SIG-M5 treated with dmso at 0.1 percent for 504 hours (cell line): ENCODE data around the gene POFUT2.

ENCODE experiments used
- DNase-seq: peaks from one replicate; lab custom pipeline; 2025; ENCODE audit not compliant: unreplicated experiment; lab: John Stamatoyannopoulos, UW

POFUT2 gene

DNA sequence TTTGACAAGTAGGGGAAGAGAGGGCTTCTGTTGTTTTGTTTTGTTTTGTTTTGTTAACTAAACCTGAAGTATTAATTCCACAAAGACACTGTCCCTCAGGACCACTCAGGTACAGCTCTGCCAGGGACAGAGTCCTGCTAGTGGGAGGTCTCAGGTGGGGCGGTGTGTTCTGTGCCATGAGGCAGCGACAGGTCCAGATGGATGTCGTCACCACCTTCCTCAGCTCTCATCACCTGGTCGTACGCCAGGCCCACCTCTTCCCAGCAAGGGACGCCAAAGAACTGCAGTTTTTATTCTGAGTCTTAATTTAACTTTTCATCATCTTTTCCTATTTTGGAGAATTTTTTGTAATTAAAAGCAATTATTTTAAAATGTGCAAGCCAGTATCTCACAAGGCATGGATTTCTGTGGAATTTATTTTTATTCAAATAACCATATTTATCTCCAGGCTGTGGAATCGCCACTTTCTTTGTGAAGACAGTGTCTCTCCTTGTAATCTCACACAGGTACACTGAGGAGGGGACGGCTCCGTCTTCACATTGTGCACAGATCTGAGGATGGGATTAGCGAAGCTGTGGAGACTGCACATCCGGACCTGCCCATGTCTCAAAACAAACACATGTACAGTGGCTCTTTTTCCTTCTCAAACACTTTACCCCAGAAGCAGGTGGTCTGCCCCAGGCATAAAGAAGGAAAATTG lies 62.5 kb downstream of the POFUT2 start:
- no peak for DNase-seq

DNA sequence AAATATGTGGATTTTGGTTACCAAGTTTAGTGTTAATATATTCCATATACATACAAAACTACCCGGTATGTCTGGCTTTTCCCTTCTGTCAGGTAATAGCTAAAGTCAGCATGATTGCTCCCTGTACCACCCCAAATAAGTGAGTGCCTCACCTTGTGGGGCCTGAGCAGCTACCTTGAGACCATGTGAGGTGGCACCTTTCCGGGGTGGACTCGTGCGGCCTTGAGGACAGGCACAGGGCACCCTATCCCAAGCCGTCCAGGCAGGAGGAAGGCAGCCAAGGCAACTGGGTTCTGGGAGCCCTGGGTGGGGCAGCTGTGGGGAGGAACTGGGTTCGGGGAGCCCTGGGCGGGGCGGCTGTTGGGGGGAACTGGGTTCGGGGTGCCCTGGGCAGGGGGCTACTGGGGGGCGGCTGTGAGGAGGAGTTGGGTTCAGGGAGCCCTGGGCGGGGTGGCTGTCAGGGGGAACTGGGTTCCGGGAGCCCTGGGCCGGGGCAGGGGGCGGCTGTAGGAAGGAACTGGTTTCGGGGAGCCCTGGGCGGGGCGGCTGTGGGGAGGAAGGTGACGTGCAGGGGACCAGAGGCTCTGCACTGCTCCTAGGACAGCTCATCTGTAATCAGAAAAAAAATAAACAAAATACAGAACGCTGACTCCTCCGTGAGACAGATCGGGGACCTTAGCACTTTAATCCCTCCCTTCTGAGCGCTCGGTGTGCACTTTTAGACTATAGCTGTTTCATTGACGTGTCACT lies 63.3 kb downstream of the POFUT2 start:
- DNase-seq, result no peak

DNA sequence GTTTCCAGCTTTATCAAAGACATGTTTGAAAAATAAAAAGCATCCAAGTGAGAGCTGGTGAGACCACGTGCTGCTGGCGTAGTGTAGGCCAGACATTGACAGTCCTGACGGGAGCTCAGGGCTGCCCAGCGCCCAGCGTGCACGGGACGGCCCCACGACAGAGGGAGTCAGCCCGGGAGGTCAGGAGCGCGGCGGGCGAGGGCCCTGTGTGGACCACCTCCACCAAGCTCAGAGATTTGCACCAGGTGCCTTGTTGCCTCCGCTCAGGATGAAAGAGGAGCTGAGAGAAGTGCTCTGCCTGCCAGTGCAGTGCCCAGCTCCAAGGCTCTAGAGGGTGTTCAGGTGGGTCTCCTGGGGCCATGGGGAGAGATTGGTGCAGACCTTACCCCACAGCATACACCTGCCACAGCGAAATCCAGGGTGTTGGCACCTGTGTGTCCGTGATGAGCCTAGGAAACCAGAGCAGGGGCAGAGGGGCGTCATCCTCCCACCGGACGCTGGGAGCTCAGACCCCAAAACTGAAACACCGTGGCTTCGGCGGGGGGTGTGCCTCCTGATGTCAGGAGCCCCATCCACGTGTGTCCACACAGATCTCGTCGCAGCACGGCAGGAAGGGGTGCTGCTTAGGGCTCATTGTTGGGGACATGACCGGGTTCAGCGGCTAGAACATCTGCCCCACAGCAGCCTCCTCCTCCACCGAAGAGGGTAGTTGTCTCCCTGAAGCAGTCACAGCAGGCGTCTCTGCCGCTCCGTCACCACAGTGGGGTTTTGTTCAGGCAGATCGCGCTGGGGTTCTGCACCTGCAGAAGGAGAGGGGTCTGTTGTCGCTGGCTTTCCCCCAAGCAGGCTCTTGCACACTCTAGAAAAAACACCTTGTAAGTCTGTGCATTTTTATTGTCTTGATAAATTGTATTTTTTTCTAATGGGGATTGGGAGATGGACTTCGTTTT lies 64.2 kb downstream of the POFUT2 start:
- no peak for DNase-seq

DNA sequence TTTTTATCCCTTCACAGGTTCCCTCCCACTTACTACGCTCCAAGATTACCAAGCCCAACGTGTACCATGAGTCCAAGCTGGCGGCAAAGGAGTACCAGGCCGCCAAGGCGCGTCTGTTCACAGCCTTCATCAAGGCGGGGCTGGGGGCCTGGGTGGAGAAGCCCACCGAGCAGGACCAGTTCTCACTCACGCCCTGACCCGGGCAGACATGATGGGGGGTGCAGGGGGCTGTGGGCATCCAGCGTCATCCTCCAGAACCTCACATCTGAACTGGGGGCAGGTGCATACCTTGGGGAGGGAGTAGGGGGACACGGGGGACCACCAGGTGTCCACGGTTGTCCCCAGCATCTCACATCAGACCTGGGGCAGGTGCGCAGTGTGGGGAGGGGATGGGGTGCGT lies 65.7 kb downstream of the POFUT2 start:
- no peak for DNase-seq

DNA sequence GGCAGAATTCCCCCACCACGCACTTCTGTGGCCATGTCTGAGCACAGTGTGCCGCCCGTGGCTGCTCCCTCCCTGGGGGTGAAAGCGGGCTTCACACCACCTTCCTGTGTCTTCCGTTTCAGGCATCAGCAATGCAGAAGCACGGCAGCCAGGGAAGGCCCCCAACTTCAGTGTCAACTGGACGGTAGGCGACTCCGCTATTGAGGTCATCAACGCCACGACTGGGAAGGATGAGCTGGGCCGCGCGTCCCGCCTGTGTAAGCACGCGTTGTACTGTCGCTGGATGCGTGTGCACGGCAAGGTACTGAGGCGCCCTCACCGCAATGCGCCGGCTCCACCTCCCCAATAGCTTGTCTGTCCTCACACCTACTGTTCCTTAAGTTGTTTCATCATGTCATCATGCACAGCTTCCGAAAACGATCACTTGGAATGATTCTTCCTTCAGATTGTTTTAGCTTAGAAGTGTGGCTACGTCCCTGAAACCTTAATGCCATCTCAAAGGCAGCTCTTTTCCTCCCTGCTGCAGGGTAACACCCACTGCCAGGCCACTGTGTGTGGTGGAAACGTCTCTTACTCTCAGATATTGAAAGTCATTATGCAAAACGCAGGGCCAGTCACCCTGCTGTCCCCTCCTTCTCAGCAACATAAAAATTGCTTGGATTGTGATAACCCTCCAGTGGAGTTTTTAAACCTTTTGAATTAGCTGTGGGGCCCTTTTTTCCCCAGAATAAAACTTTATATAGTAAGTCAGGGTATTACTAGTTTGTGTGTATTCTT lies 66.8 kb downstream of the POFUT2 start:
- DNase-seq, result no peak

DNA sequence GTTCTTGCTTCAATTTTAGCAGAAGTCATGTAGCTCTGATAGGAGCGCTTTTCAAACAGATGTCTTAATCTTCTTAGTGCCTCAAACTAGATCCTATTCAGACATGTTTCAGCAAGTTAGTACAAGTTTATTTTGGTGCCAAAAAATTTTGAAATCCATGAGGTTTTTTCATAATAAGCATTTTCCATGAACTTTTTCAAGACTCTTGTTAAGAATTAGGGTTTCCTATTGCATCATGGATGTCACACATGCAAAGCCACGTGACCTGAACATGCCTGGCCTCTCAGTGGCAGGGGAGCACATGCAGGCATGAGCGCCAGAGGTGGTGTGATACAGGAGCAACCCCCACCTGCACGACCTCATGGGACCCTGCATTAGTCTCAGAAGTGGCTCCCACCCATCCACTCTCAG lies 67.6 kb downstream of the POFUT2 start:
- no peak for DNase-seq

DNA sequence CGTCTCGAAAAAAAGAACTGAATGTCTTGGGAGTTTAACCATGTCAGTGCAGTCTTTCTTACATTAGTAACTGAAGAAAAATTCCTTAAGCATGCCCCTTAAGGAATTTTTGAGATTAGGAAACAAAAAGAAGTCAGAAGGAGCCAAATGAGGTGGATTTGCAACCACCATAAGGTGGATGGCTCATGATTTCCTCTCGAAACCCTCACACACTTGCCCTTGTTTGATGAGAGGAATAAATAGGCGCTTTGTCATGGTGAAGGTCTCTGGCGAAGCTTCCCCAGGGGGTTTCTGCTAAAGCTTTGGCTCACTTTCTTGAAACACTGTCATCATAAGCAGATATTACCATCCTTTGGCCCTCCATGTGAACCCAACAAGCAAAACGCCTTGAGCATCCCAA lies 68.2 kb downstream of the POFUT2 start:
- DNase-seq, result no peak

DNA sequence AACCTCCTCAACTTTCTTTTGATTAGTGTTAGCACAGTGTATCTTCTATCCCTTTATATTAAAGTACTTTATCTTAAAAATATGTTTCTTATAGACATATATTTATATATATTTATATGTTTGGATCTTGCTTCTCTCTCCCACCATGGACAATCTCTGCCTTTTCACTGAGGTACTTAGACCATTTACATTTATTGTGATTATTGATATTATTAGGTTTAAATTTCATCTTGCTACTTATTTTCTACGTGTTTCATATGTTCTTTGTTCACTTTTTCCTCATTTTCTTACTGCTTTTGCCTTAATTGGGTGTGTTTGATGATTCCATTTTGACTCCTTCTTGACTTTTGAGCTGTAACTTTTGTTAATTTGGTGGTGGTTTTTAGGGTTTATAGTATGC lies 70.7 kb downstream of the POFUT2 start:
- DNase-seq, result no peak

DNA sequence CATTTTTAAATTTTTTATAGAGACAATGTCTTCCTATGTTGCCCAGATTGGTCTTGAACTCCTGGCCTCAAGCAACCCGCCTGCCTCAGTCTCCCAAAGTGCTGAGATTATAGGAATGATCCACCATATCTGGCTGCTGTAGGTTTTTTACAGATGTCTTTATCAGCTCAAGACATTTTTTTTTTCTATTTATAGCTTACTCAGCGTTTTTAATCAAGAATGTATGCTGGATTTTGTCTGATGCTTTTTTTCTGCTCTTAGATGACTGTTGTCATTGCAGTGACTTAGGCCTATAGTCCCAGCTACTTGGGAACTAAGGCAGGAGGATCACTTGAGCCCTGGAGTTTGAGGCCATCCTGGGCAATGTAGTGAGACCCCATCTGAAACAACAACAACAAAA lies 72.5 kb downstream of the POFUT2 start:
- DNase-seq, result no peak
